Measurements from ENCODE around the gene KDELR1. TPM values are rescaled to one million over a fixed set of nuclear protein-coding genes. Genes with fewer than 3 reads are reported as not detected.
"Not testable (repeated sequence)": the region's sequence is repeated elsewhere in the genome, so short reads cannot be mapped to it uniquely, and the experiment has no call there.

The KDELR1 gene
- total RNA-seq, 2 experiments from 2014 or later, result 70.3 to 71.3 TPM

DNA sequence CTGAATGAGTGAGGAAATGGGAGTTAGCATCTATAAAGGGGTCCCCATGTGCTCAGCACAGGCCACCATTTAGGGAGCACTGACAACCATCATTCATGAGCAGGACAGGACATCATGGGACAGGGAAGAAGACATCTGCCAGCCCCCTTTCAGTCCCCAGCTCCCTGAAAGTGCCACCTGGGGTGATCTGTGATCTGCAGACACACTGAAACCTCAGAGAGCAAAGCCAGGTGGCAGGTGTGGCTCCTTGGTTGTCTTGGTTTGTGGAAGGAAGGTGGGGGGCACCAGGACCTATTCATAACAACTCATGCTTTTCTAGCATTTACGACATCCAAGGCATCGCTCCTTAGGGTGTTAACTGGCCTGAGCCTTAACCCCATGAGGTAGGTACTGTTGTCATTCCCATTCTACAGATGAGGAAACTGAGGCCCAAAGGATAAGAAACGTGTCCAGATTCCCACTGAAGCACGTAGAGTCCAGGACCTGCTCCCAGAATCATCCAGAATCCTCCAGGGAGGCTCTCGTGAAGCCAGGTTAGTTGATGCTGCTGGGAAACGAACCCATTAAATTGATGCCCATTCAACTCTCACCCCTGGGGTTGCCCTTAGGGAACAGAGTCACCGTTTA, 5.8 kb downstream of the KDELR1 start:
- H3K4me3 Mint-ChIP-seq, result no peak overlapping the region

DNA sequence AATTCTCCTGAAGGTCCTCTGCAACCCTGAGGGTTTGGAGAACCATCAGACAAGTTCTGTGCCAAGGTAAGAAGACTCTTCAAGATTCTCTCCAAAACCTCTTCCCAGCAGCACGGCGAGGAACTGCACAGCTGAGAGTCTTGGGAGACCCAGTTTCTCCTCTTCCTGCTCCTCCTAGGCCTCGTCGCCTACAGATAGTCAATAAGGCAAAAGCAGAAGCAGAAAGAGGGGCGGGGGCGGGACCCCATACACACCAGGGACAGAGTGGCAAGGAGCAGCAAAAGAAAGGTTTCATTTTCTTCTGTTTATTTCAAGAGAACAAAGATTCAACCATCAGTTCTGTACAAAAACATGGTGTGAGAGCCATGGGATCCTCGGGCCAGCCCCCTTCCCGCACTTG, 9.1 kb downstream of the KDELR1 start:
- no peak for ATAC-seq
- POLR2A ChIA-PET, result no interaction called here
- Mint-ChIP-seq H3K27me3 (ENCODE audit: low read depth) (no peaks in the 10 kb centered on the region), H3K4me1 (ENCODE audit: low read depth) (peaks cover 6% of the 10 kb centered on the region), H3K9me3 (ENCODE audit: insufficient read depth) (no peaks in the 10 kb centered on the region), H3K4me3 (no peak overlapping the region), H3K36me3 (ENCODE audit: low read depth) (peaks cover 38% of the 10 kb centered on the region), H3K27ac (no peak overlapping the region)
- no peak for DNase-seq
- CTCF ChIA-PET, result interaction anchor here (1.2 kb wide), 1 partner anchor 9 kb away, joined by 3 read pairs; the partner anchor contains the start of gene KDELR1

More for the DNA sequence above, 5.8 kb downstream of the KDELR1 start:
- ATAC-seq (no peak), DNase-seq (no peak)
- ChIA-PET CTCF (no interaction called here), POLR2A (no interaction called here)
- H3K9me3 Mint-ChIP-seq (ENCODE audit: insufficient read depth), result no peaks in the 10 kb centered on the region
- peaks cover 12% of the 10 kb centered on the region for H3K4me1 Mint-ChIP-seq (ENCODE audit: low read depth)
- peaks cover 49% of the 10 kb centered on the region for H3K36me3 Mint-ChIP-seq (ENCODE audit: low read depth)
- no peak overlapping the region for H3K27ac Mint-ChIP-seq
- H3K27me3 Mint-ChIP-seq (ENCODE audit: low read depth), result no peaks in the 10 kb centered on the region

DNA sequence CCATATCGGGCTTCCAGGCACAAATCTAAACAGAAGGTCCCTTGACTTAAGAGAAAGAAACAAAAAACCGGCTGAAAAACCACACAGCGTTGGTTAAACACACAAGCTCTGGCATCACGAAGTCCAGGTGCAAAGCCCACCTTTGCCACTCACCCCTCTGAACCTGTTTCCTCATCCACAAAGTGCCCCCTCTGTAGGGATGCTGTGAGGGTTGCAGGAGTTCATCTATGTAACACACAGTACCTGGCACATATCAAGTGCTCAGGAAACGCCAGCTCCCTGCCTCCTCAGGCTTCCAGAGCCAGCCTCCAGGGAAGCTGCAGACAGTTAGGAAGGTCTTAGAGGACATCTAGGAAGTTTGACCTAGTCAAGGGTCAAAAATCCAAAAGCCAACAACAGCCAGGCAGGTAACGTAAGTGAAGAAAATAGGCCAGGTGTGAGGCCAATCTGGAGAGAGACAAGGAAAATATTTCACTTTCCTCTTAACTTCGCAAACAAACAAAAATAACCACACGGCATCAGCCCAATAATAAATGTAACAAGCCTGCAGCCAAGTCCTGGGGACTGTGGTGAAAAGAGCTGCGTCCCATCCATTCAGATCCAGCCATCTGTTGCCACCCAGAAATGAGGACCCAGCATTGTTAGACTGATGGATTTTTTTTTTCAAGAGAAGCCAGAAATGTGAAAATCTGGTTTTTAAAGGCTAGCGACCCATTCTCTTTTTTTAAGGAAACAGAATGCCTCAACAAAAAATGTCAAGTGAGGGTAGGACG, 10.0 kb downstream of the KDELR1 start:
- ChIA-PET CTCF (interaction anchor here (1.2 to 1.5 kb wide), 2 partner anchors 9 to 10 kb away, joined by 3 to 5 read pairs; partner anchors contain the start of gene KDELR1), POLR2A (no interaction called here)
- DNase-seq (no peak), ATAC-seq (no peak)
- Mint-ChIP-seq H3K9me3 (ENCODE audit: insufficient read depth) (no peaks in the 10 kb centered on the region), H3K36me3 (ENCODE audit: low read depth) (peaks cover 33% of the 10 kb centered on the region), H3K4me3 (no peak overlapping the region), H3K27ac (no peak overlapping the region), H3K27me3 (ENCODE audit: low read depth) (no peaks in the 10 kb centered on the region), H3K4me1 (ENCODE audit: low read depth) (peaks cover 6% of the 10 kb centered on the region)

DNA sequence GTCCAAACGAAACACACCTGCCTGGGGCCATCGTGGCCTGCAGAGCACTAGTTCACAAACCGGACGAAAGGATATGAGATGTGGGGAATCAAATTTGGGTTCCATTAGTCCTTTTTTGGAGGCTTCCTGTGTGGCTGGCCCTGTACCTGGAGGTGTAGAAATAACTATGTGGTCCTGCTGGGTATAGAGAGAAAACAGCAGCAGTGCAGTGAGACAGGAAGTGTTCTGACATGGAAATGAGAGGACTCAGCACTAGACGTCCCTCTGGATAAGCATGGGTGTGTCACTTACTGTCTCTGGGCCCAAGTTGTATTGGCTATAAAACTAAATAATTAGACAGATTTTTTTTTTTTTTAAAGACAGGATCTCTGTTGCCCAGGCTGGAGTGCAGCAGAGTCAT, 12.3 kb downstream of the KDELR1 start:
- Mint-ChIP-seq H3K4me1 (ENCODE audit: low read depth) (peaks cover 6% of the 10 kb centered on the region), H3K36me3 (ENCODE audit: low read depth) (peaks cover 20% of the 10 kb centered on the region), H3K27me3 (ENCODE audit: low read depth) (no peaks in the 10 kb centered on the region), H3K27ac (peak overlapping the region; percentile 33), H3K4me3 (no peak overlapping the region), H3K9me3 (ENCODE audit: insufficient read depth) (no peaks in the 10 kb centered on the region)
- DNase-seq, result no peak
- ChIA-PET POLR2A (no interaction called here), CTCF (interaction anchor here (1.5 kb wide), 1 partner anchor 112 kb away, joined by 3 read pairs; no protein-coding TSS in a partner anchor)
- no peak for ATAC-seq

DNA sequence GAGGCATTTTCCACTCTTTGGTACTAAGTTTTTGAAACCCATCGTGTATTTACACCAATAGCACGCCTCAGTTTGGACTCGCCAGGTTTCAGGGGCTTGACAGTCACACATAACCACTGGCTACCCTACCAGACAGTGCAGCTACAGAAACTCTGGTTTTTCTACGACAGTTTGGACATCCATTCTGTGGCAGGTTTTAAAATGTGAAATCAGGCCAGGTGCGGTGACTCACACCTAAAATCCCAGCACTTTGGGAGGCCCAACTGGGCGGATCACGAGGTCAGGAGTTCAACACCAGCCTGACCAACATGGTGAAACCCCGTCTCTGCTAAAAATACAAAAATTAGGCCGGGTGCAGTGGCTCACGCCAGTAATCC, 13.2 kb downstream of the KDELR1 start:
- ChIA-PET POLR2A (no interaction called here), CTCF (no interaction called here)
- Mint-ChIP-seq H3K36me3 (ENCODE audit: low read depth) (peaks cover 15% of the 10 kb centered on the region), H3K4me3 (no peak overlapping the region), H3K9me3 (ENCODE audit: insufficient read depth) (no peaks in the 10 kb centered on the region), H3K4me1 (ENCODE audit: low read depth) (peaks cover 6% of the 10 kb centered on the region), H3K27ac (no peak overlapping the region), H3K27me3 (ENCODE audit: low read depth) (no peaks in the 10 kb centered on the region)
- ATAC-seq (no peak), DNase-seq (no peak)

DNA sequence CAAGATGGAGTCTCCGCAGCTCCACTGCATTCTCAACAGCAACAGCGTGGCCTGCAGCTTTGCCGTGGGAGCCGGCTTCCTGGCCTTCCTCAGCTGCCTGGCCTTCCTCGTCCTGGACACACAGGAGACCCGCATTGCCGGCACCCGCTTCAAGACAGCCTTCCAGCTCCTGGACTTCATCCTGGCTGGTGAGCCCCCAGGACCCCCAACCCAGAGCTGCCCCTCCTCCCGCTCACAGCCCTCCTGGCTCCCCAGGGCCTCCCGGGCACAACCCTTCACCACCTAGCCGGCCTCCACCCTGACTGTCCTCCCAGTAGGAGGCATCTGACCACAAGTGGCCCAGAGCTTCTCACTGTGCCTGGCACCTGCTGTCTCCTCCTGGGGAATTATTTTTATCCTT, 17.8 kb downstream of the KDELR1 start:
- CTCF ChIA-PET, result interaction anchor here (0.6 to 1.8 kb wide), 3 partner anchors 10 to 18 kb away, joined by 3 to 8 read pairs (median 4); partner anchors contain the start of genes KDELR1, SYNGR4 and TMEM143
- POLR2A ChIA-PET, result interaction anchor here (0.6 to 1.0 kb wide), 2 partner anchors 41 to 170 kb away, joined by 3 read pairs; no protein-coding TSS in a partner anchor
- H3K27me3 Mint-ChIP-seq (ENCODE audit: low read depth), result no peaks in the 10 kb centered on the region

DNA sequence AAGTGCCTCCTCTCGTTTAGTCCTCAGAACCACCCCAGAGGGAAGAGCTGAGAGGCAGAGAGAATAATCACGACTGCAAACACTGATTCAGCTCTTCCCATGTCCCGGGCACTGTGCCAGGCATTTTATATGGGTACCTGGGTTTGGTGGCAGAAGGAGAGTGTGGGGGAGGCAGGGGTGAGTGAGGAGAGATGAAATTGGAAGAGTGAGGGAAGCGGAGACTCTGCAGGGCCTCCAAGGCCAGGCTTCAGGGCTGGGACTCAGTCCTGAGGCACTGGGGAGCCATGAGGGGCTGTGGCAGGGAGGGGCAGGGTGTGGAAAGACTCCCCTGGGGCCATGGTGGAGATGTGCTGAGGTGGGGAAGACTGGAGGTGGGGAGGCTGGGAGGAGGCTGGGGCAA, 18.4 kb downstream of the KDELR1 start:
- Mint-ChIP-seq H3K4me1 (ENCODE audit: low read depth) (no peaks in the 10 kb centered on the region), H3K27me3 (ENCODE audit: low read depth) (no peaks in the 10 kb centered on the region), H3K4me3 (no peak overlapping the region), H3K9me3 (ENCODE audit: insufficient read depth) (no peaks in the 10 kb centered on the region), H3K36me3 (ENCODE audit: low read depth) (no peaks in the 10 kb centered on the region), H3K27ac (no peak overlapping the region)
- DNase-seq (no peak), ATAC-seq (no peak)
- ChIA-PET CTCF (interaction anchor here (0.9 to 1.8 kb wide), 2 partner anchors 9 to 18 kb away, joined by 4 to 8 read pairs; partner anchors contain the start of genes KDELR1, SYNGR4 and TMEM143), POLR2A (interaction anchor here (0.6 to 1.0 kb wide), 2 partner anchors 40 to 169 kb away, joined by 3 read pairs; no protein-coding TSS in a partner anchor)

More for the DNA sequence above, 17.8 kb downstream of the KDELR1 start:
- Mint-ChIP-seq H3K4me1 (ENCODE audit: low read depth) (no peaks in the 10 kb centered on the region), H3K4me3 (no peak overlapping the region), H3K36me3 (ENCODE audit: low read depth) (no peaks in the 10 kb centered on the region), H3K9me3 (ENCODE audit: insufficient read depth) (no peaks in the 10 kb centered on the region), H3K27ac (no peak overlapping the region)
- DNase-seq (no peak), ATAC-seq (no peak)

DNA sequence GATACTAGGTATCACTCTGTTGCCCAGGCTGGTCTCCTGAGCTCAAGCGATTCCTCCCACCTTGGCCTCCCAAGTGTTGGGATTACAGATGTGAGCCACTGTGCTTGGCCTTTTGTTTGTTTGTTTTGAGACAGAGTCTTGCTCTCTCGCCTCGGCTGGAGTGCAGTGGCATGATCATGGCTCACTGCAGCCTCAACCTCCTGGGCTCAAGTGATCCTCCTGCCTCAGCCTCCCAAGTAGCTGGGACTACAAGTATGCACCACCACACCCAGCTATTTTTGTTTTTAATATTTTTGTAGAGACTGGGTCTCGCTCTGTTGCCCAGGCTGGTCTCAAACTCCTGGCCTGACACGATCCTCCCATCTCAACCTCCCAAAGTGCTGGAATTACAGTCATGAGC, 19.6 kb downstream of the KDELR1 start:
- ATAC-seq; H3K27me3 Mint-ChIP-seq (ENCODE audit: low read depth); H3K27ac Mint-ChIP-seq; POLR2A ChIA-PET; H3K36me3 Mint-ChIP-seq (ENCODE audit: low read depth); H3K4me1 Mint-ChIP-seq (ENCODE audit: low read depth); H3K4me3 Mint-ChIP-seq; DNase-seq; H3K9me3 Mint-ChIP-seq (ENCODE audit: insufficient read depth): not testable (repeated sequence)
- CTCF ChIA-PET, result interaction anchor here (1.4 kb wide), 1 partner anchor 20 kb away, joined by 3 read pairs; the partner anchor contains the start of gene KDELR1

DNA sequence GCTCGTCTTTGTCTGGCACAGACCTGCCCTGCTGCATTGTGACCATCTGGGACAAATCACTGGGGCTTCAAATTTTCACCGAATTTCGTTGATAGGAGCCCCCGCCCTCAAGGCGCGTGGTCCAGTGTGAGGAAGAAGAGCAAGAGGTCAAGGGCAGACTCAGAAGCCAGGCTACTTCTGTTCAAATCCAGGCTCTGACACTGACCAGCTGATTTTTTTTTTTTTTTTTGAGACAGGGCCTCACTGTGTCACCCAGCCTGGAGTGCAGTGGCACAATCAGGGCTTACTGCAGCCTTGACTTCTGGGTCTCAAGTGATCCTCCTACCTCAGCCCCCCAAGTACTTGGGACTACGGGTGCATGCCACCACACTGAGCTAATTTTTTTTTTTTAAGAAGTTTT, 20.0 kb downstream of the KDELR1 start:
- Mint-ChIP-seq H3K27ac (no peak overlapping the region), H3K4me3 (no peak overlapping the region), H3K4me1 (ENCODE audit: low read depth) (peaks cover 1% of the 10 kb centered on the region), H3K27me3 (ENCODE audit: low read depth) (no peaks in the 10 kb centered on the region), H3K36me3 (ENCODE audit: low read depth) (no peaks in the 10 kb centered on the region), H3K9me3 (ENCODE audit: insufficient read depth) (no peaks in the 10 kb centered on the region)
- ChIA-PET CTCF (interaction anchor here (1.4 kb wide), 1 partner anchor 20 kb away, joined by 3 read pairs; the partner anchor contains the start of gene KDELR1), POLR2A (no interaction called here)
- no peak for ATAC-seq
- no peak for DNase-seq

DNA sequence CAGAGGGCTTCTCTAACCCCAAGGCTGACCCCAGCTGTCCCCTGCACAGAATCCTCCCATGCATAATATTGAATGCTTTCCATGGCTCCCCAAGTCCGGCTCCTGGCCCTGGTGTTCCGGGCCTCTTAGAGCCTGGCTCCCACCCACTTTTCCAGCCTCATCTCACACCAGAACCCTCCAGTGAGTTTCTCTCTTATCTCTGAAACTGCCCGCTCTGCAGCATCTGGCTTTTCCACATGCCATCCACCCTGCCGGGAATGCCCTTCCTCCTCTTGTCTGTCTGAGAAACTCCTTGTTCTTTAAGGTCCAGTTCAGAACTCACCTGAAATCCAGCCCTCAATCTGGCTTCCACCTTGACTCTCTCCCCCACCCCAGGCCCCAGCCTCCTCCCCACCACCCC, 20.4 kb downstream of the KDELR1 start:
- peak overlapping the region; percentile 16 for H3K27ac Mint-ChIP-seq
- POLR2A ChIA-PET, result no interaction called here

DNA sequence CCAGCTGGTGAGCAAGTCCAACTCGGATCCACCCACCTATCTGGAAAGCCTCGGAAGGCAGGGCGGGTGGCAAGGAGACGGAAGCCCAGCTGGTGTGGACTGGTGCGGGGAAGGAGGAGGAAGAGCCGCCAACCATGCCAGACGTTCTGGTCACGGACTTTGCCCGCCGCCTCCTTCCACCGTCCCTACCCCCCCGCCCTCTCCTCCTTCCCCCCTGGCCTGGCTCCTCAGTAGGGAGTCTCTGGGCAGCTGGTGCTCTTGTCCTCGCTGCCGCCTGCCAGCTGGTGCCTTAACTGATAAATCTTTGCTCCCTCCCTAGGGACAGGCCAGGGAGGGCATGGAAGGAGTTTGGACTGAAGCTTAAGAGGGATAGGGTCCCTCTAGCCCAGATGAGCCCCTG, 22.4 kb downstream of the KDELR1 start:
- Mint-ChIP-seq H3K27ac (no peak overlapping the region), H3K9me3 (ENCODE audit: insufficient read depth) (no peaks in the 10 kb centered on the region), H3K4me3 (no peak overlapping the region), H3K4me1 (ENCODE audit: low read depth) (peaks cover 13% of the 10 kb centered on the region), H3K36me3 (ENCODE audit: low read depth) (no peaks in the 10 kb centered on the region), H3K27me3 (ENCODE audit: low read depth) (no peaks in the 10 kb centered on the region)
- POLR2A ChIA-PET, result no interaction called here
- DNase-seq (no peak), ATAC-seq (no peak)
- CTCF ChIA-PET, result interaction anchor here (2.2 kb wide), 1 partner anchor 23 kb away, joined by 5 read pairs; the partner anchor contains the start of gene KDELR1

More for the DNA sequence above, 20.4 kb downstream of the KDELR1 start:
- CTCF ChIA-PET, result interaction anchor here (1.4 kb wide), 1 partner anchor 21 kb away, joined by 3 read pairs; the partner anchor contains the start of gene KDELR1
- DNase-seq (no peak), ATAC-seq (no peak)
- no peaks in the 10 kb centered on the region for H3K27me3 Mint-ChIP-seq (ENCODE audit: low read depth)
- peaks cover 1% of the 10 kb centered on the region for H3K4me1 Mint-ChIP-seq (ENCODE audit: low read depth)
- no peaks in the 10 kb centered on the region for H3K9me3 Mint-ChIP-seq (ENCODE audit: insufficient read depth)
- no peak overlapping the region for H3K4me3 Mint-ChIP-seq
- H3K36me3 Mint-ChIP-seq (ENCODE audit: low read depth), result no peaks in the 10 kb centered on the region

DNA sequence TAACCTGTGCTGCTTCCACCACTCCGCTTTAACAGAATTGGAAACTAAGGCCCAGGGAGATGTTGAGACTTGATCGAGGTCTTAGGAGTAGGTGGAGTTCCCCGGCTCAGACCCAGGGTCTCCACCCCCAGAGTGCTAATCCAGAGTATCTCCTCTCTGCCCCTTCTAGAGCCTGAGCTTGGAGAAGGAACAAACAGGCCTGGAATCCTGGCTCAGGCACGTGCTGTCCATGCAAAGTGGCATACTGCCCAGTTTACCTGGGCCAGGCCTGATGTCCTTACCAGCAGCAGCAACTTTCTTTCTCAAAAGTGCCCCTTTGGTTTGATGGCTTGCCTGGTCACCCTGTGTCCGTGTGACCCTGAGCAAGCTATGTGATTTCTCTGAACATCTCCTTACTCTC, 23.5 kb downstream of the KDELR1 start:
- Mint-ChIP-seq H3K27me3 (ENCODE audit: low read depth) (no peaks in the 10 kb centered on the region), H3K4me3 (no peak overlapping the region), H3K27ac (no peak overlapping the region), H3K9me3 (ENCODE audit: insufficient read depth) (no peaks in the 10 kb centered on the region), H3K36me3 (ENCODE audit: low read depth) (no peaks in the 10 kb centered on the region), H3K4me1 (ENCODE audit: low read depth) (peaks cover 15% of the 10 kb centered on the region)
- DNase-seq (no peak), ATAC-seq (no peak)
- POLR2A ChIA-PET, result no interaction called here
- CTCF ChIA-PET, result interaction anchor here (1.2 to 2.2 kb wide), 2 partner anchors 24 to 217 kb away, joined by 3 to 5 read pairs; partner anchors contain the start of gene KDELR1
